CD14-positive monocyte (primary cell): ENCODE measurements around the gene TRIM36. TPM values are rescaled to one million over a fixed set of nuclear protein-coding genes. Genes with fewer than 3 reads are reported as not detected.

Source experiments
- DNase-seq, 3 donors: peaks; one replicate each; pipeline ENCODE4 v3.0.0-alpha.2; 2011 to 2022
- H2AFZ ChIP-seq: 2 replicates; pipeline ENCODE4 v1.6.0; 2012; ENCODE audit warnings: mild to moderate bottlenecking, low read depth, low read length, inconsistent platforms; ENCODE audit not compliant: insufficient read depth, poor library complexity, severe bottlenecking
- H3K27ac ChIP-seq, 2 donors: 1 replicate in 1 of 2; 2 replicates in 1 of 2; pipeline ENCODE4 v1.5.1; 2012 to 2013; ENCODE audit warnings: low read length in 2 of 2, control low read depth in 1 of 2, inconsistent platforms in 1 of 2, low read depth in 1 of 2, mild to moderate bottlenecking in 1 of 2
- H3K27me3 ChIP-seq, 2 donors: one replicate each; pipeline versions ENCODE4 v1.6.0 to v1.6.1; 2011 to 2013; ENCODE audit warnings: low read length in 2 of 2; ENCODE audit not compliant: control insufficient read depth in 2 of 2, insufficient read depth in 2 of 2
- H3K36me3 ChIP-seq, 2 donors: replicated peaks in 1 of 2; 1 replicate in 1 of 2; 2 replicates in 1 of 2; pipeline versions ENCODE4 v1.5.1 to v1.6.1; 2012 to 2013; ENCODE audit warnings: low read length in 2 of 2, control low read depth in 1 of 2, inconsistent platforms in 1 of 2, mild to moderate bottlenecking in 1 of 2; ENCODE audit not compliant: insufficient read depth in 2 of 2, control insufficient read depth in 1 of 2
- H3K4me1 ChIP-seq, 2 donors: 1 replicate in 1 of 2; 2 replicates in 1 of 2; pipeline versions ENCODE4 v1.5.1 to v1.6.1; 2012 to 2013; ENCODE audit warnings: low read length in 2 of 2, control low read depth in 1 of 2, inconsistent platforms in 1 of 2, mild to moderate bottlenecking in 1 of 2, moderate library complexity in 1 of 2; ENCODE audit not compliant: insufficient read depth in 2 of 2, control insufficient read depth in 1 of 2
- H3K4me2 ChIP-seq: replicated peaks from 2 replicates; pipeline ENCODE3; 2012; ENCODE audit warnings: low read length, moderate library complexity, mild to moderate bottlenecking; ENCODE audit not compliant: poor library complexity, severe bottlenecking; ENCODE audit errors: extremely low read depth
- H3K4me3 ChIP-seq, 3 experiments: fragments of 200-600 bp in 1 of 3; sonication (generic) in 1 of 3; replicated peaks in 1 of 3; 1 replicate in 2 of 3; 2 replicates in 1 of 3; pipeline ENCODE4 v1.5.1; 2011 to 2013; ENCODE audit warnings: low read length in 3 of 3, mild to moderate bottlenecking in 3 of 3, control low read depth in 2 of 3, low read depth in 2 of 3, inconsistent platforms in 1 of 3, moderate library complexity in 1 of 3
- H3K79me2 ChIP-seq: 2 replicates; pipeline ENCODE4 v1.6.0; 2012; ENCODE audit warnings: mild to moderate bottlenecking, control low read depth, inconsistent platforms, low read length, moderate library complexity; ENCODE audit not compliant: insufficient read depth
- H3K9ac ChIP-seq: 2 replicates; pipeline ENCODE4 v1.6.0; 2017; ENCODE audit warnings: low read length, mild to moderate bottlenecking; ENCODE audit not compliant: insufficient read depth, poor library complexity, severe bottlenecking
- H3K9me3 ChIP-seq, 2 donors: replicated peaks in 1 of 2; 1 replicate in 1 of 2; 2 replicates in 1 of 2; pipeline versions ENCODE4 v1.5.1 to v1.6.1; 2012 to 2013; ENCODE audit warnings: low read length in 2 of 2, control low read depth in 1 of 2; ENCODE audit not compliant: control insufficient read depth in 1 of 2, insufficient read depth in 1 of 2
- H4K20me1 ChIP-seq: 2 replicates; pipeline ENCODE4 v1.6.0; 2012; ENCODE audit warnings: mild to moderate bottlenecking, low read length, control low read depth, moderate library complexity; ENCODE audit not compliant: insufficient read depth
- H3K27ac Mint-ChIP-seq, 7 donors: one replicate each; pipeline ENCODE4 v1.8.0; 2020; ENCODE audit warnings: mild to moderate bottlenecking in 7 of 7, mixed read lengths in 7 of 7, moderate library complexity in 6 of 7, inconsistent platforms in 2 of 7
- H3K27me3 Mint-ChIP-seq, 3 donors: one replicate each; pipeline ENCODE4 v1.8.0; 2021 to 2022; ENCODE audit warnings: low read depth in 3 of 3, mild to moderate bottlenecking in 3 of 3, mixed read lengths in 3 of 3, moderate library complexity in 3 of 3, inconsistent platforms in 1 of 3
- H3K36me3 Mint-ChIP-seq, 2 donors: one replicate each; pipeline ENCODE4 v1.8.0; 2020; ENCODE audit warnings: mixed read lengths in 2 of 2, inconsistent platforms in 1 of 2, mild to moderate bottlenecking in 1 of 2
- H3K4me1 Mint-ChIP-seq: one replicate; pipeline ENCODE4 v1.8.0; 2020; ENCODE audit warnings: mild to moderate bottlenecking, mixed read lengths
- H3K4me3 Mint-ChIP-seq, 2 donors: one replicate each; pipeline ENCODE4 v1.8.0; 2020; ENCODE audit warnings: mild to moderate bottlenecking in 2 of 2, mixed read lengths in 2 of 2, moderate library complexity in 1 of 2
- H3K9me3 Mint-ChIP-seq, 7 donors: one replicate each; pipeline ENCODE4 v1.8.0; 2020 to 2022; ENCODE audit warnings: mixed read lengths in 7 of 7, mild to moderate bottlenecking in 6 of 7, moderate library complexity in 6 of 7, inconsistent platforms in 2 of 7
- WGBS: methylation state at CpG from one replicate; pipeline ENCODE4 v1.1.5; 2013; ENCODE audit warnings: missing lambda C conversion rate; ENCODE audit not compliant: insufficient coverage; 5-methylcytosine and 5-hydroxymethylcytosine counted together
- intact Hi-C, 2 donors: fragments of 100-400 bp; cut with micrococcal nuclease; formaldehyde crosslinking; loops; one replicate each; pipeline versions ENCODE4 v1.15.0 to v1.15.1; 2023
- polyA plus RNA-seq, 3 donors: library from polyadenylated mRNA; depleted of rRNA in 1 of 3; unstranded in 2 of 3; stranded (reverse) in 1 of 3; fragments of 300-500 nt in 2 of 3; fragments of >200 nt in 1 of 3; fragmentation: Illumina TruSeq in 2 of 3; gene quantifications; 1 replicate in 2 of 3; 2 replicates in 1 of 3; pipeline ENCODE4 v1.2.3, GENCODE V29; 2012 to 2021
- TF ChIP-seq, protein P1 (sequence below): fragments of 200-600 bp; IDR thresholded peaks from one replicate; pipeline ENCODE4 v1.8.0; 2022; ENCODE audit warnings: antibody characterized with exemption, mild to moderate bottlenecking

Gene TRIM36
- polyA plus RNA-seq, 3 donors: 1.7 to 2.3 (median 1.9) TPM

DNA sequence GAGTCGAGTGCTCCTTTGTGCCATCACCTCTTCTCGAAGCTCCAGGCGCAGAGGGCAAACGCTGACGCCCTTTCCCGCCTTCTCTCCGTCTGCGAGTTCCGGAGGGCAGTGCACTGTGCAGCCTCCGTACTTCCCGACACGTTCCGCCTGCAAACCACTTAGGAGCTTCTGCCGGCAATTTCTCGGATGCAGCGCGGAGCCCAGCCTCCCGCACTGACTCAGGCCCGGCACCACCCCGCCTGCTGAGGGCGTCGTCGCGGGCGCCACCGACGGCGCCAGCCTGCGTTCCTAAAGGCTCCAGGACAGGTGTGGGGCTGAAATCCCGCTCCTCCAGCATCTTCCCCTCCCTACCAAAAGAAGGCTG, 9.3 kb upstream of the TRIM36 start:
- DNase-seq: no peak
- no peaks in the 10 kb centered on the region for H4K20me1 ChIP-seq
- no peaks in the 10 kb centered on the region for H3K36me3 ChIP-seq
- Mint-ChIP-seq H3K27me3 (peaks cover 77 to 92% (median 87%) of the 10 kb centered on the region in 3 donors), H3K27ac (no peak overlapping the region), H3K4me3 (peak overlapping the region; percentile 85 to 99), H3K4me1 (peaks cover 23% of the 10 kb centered on the region), H3K36me3 (peaks cover 8 to 12% of the 10 kb centered on the region in 2 donors), H3K9me3 (peaks cover 0 to 29% (median 20%) of the 10 kb centered on the region in 7 donors)
- H3K4me1 ChIP-seq: peaks cover 15 to 18% of the 10 kb centered on the region in 2 donors
- peak overlapping the region in 1 of 3 experiments; percentile 76 for H3K4me3 ChIP-seq
- H3K27ac ChIP-seq: no peak overlapping the region
- WGBS: 27% methylated on average over 29 of the region's 30 CpGs
- H3K4me2 ChIP-seq: peak overlapping the region; percentile 84
- H3K9me3 ChIP-seq: peaks cover 4 to 35% of the 10 kb centered on the region in 2 donors
- TF ChIP-seq, protein P1, sequence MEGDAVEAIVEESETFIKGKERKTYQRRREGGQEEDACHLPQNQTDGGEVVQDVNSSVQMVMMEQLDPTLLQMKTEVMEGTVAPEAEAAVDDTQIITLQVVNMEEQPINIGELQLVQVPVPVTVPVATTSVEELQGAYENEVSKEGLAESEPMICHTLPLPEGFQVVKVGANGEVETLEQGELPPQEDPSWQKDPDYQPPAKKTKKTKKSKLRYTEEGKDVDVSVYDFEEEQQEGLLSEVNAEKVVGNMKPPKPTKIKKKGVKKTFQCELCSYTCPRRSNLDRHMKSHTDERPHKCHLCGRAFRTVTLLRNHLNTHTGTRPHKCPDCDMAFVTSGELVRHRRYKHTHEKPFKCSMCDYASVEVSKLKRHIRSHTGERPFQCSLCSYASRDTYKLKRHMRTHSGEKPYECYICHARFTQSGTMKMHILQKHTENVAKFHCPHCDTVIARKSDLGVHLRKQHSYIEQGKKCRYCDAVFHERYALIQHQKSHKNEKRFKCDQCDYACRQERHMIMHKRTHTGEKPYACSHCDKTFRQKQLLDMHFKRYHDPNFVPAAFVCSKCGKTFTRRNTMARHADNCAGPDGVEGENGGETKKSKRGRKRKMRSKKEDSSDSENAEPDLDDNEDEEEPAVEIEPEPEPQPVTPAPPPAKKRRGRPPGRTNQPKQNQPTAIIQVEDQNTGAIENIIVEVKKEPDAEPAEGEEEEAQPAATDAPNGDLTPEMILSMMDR: no peak
- H2AFZ ChIP-seq: peak overlapping the region; percentile 77
- intact Hi-C loops: loop anchor here (10.0 kb wide), 3 partner anchors 86 to 426 kb away; partner anchors contain the start of genes CCDC112 (in 1 of the 2), PGGT1B (in 1 of the 2) and TICAM2 (in 1 of the 2)
- no peaks in the 10 kb centered on the region for H3K79me2 ChIP-seq
- peaks cover 79 to 98% of the 10 kb centered on the region in 2 donors for H3K27me3 ChIP-seq
- no peak overlapping the region for H3K9ac ChIP-seq

DNA sequence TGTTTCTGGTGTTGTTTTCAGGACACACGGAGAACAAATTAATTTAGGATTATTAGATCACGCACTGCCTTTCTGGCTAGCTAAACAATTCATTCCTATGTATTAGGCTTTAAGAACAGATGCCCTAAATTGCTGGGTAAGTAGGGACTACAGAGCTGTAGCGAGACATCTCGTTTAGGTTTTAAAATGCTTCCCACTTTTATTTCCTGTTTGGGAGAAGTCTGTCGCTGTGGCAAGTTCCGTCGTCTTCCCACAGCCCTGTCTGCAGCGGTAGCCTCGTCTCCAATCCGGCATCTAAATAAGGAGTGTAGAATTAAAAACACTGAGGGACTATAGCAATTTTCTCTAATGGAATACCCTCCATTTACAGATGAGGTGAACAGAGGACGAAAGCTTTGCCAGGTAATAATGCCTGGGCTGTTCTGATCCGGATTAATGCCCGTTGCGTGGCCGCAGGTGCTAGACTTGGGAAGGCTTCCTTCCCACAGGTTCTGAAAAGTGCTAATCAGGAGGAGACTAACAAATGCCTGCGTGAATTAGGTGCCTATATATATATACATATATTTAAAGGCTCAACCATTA, 1.3 kb upstream of the TRIM36 start:
- peak in 2 of 3 donors; percentile 24 to 58 for DNase-seq
- H3K9me3 Mint-ChIP-seq: peaks cover 6 to 24% (median 16%) of the 10 kb centered on the region in 7 donors
- 0% methylated on average over 2 of the region's 16 CpGs for WGBS
- no peak overlapping the region for H3K27ac ChIP-seq
- H3K4me1 ChIP-seq: peaks cover 19 to 26% of the 10 kb centered on the region in 2 donors
- peaks cover 40 to 85% of the 10 kb centered on the region in 2 donors for H3K27me3 ChIP-seq
- H3K4me2 ChIP-seq: peak overlapping the region; percentile 96
- peaks cover 19% of the 10 kb centered on the region for H3K4me1 Mint-ChIP-seq
- H3K9ac ChIP-seq: no peak overlapping the region
- peaks cover 53 to 87% (median 66%) of the 10 kb centered on the region in 3 donors for H3K27me3 Mint-ChIP-seq
- H3K79me2 ChIP-seq: no peaks in the 10 kb centered on the region
- TF ChIP-seq, protein P1: no peak
- H3K4me3 Mint-ChIP-seq: peak overlapping the region; percentile 89 to 92
- peak overlapping the region; percentile 92 for H2AFZ ChIP-seq
- H3K36me3 Mint-ChIP-seq: peaks cover 7 to 8% of the 10 kb centered on the region in 2 donors
- H3K4me3 ChIP-seq: peak overlapping the region; percentile 62 to 89 (median 73)
- peaks cover 10 to 12% of the 10 kb centered on the region in 2 donors for H3K9me3 ChIP-seq
- H4K20me1 ChIP-seq: no peaks in the 10 kb centered on the region
- H3K27ac Mint-ChIP-seq: peak overlapping the region in 1 of 7 donors; percentile 77
- intact Hi-C loops: loop anchor here (10.0 kb wide), 3 partner anchors 94 to 434 kb away; partner anchors contain the start of genes CCDC112 (in 1 of the 2), PGGT1B (in 1 of the 2) and TICAM2 (in 1 of the 2)
- H3K36me3 ChIP-seq: no peaks in the 10 kb centered on the region
